ENCODE measurements around the gene TTL. TPM values are rescaled to one million over a fixed set of nuclear protein-coding genes. Genes with fewer than 3 reads are reported as not detected.
"Not testable (repeated sequence)": the region's sequence is repeated elsewhere in the genome, so short reads cannot be mapped to it uniquely, and the experiment has no call there.

TTL gene
- total RNA-seq, 1 donor from 2014 or later: 67.9 TPM

GRCh38 chr2:112534826-112535225 lies 52.9 kb downstream of the TTL start:
- TF ChIP-seq CTCF (IDR thresholded peaks at IDR 0.05): no peak
- Mint-ChIP-seq H3K4me3 (ENCODE audit: unreplicated experiment) (no peak overlapping the region), H3K27me3 (ENCODE audit: low read depth) (no peaks in the 10 kb centered on the region), H3K27ac (ENCODE audit: unreplicated experiment) (no peak overlapping the region), H3K4me1 (ENCODE audit: low read depth) (no peaks in the 10 kb centered on the region), H3K9me3 (ENCODE audit: low read depth) (no peaks in the 10 kb centered on the region), H3K36me3 (ENCODE audit: low read depth) (peaks cover 18% of the 10 kb centered on the region)
- no peak for DNase-seq (ENCODE audit: low spot score)

GRCh38 chr2:112536665-112537064 lies 54.7 kb downstream of the TTL start:
- not testable (repeated sequence) for H3K27ac Mint-ChIP-seq (ENCODE audit: unreplicated experiment); DNase-seq (ENCODE audit: low spot score); H3K4me3 Mint-ChIP-seq (ENCODE audit: unreplicated experiment); H3K9me3 Mint-ChIP-seq (ENCODE audit: low read depth); H3K27me3 Mint-ChIP-seq (ENCODE audit: low read depth); H3K4me1 Mint-ChIP-seq (ENCODE audit: low read depth)
- peaks cover 10% of the 10 kb centered on the region for H3K36me3 Mint-ChIP-seq (ENCODE audit: low read depth)

GRCh38 chr2:112539306-112539705 lies 57.4 kb downstream of the TTL start:
- H3K4me1 Mint-ChIP-seq (ENCODE audit: low read depth): peaks cover 6% of the 10 kb centered on the region
- H3K27ac Mint-ChIP-seq (ENCODE audit: unreplicated experiment): no peak overlapping the region
- no peak for DNase-seq (ENCODE audit: low spot score)
- no peaks in the 10 kb centered on the region for H3K9me3 Mint-ChIP-seq (ENCODE audit: low read depth)
- no peak for TF ChIP-seq CTCF (IDR thresholded peaks at IDR 0.05)
- H3K4me3 Mint-ChIP-seq (ENCODE audit: unreplicated experiment): no peak overlapping the region
- no peaks in the 10 kb centered on the region for H3K36me3 Mint-ChIP-seq (ENCODE audit: low read depth)
- no peaks in the 10 kb centered on the region for H3K27me3 Mint-ChIP-seq (ENCODE audit: low read depth)

- no peaks in the 10 kb centered on the region for H3K36me3 Mint-ChIP-seq (ENCODE audit: low read depth)
- DNase-seq (ENCODE audit: low spot score): no peak
- no peak overlapping the region for H3K4me3 Mint-ChIP-seq (ENCODE audit: unreplicated experiment)
- peaks cover 6% of the 10 kb centered on the region for H3K4me1 Mint-ChIP-seq (ENCODE audit: low read depth)
- H3K27ac Mint-ChIP-seq (ENCODE audit: unreplicated experiment): no peak overlapping the region
- no peaks in the 10 kb centered on the region for H3K9me3 Mint-ChIP-seq (ENCODE audit: low read depth)
- no peaks in the 10 kb centered on the region for H3K27me3 Mint-ChIP-seq (ENCODE audit: low read depth)
- TF ChIP-seq CTCF (IDR thresholded peaks at IDR 0.05): no peak
Observed at GRCh38 chr2:112540906-112541305, 59.0 kb downstream of the TTL start.

- Mint-ChIP-seq H3K27me3 (ENCODE audit: low read depth) (no peaks in the 10 kb centered on the region), H3K27ac (ENCODE audit: unreplicated experiment) (no peak overlapping the region), H3K9me3 (ENCODE audit: low read depth) (no peaks in the 10 kb centered on the region), H3K4me3 (ENCODE audit: unreplicated experiment) (no peak overlapping the region), H3K36me3 (ENCODE audit: low read depth) (no peaks in the 10 kb centered on the region), H3K4me1 (ENCODE audit: low read depth) (peaks cover 6% of the 10 kb centered on the region)
- no peak for TF ChIP-seq CTCF (IDR thresholded peaks at IDR 0.05)
- no peak for DNase-seq (ENCODE audit: low spot score)
Observed at GRCh38 chr2:112541315-112542122, 59.6 kb downstream of the TTL start.

All from chondrocyte (in vitro differentiated cells).